NCI-H748 treated with DMSO at 0.1 percent for 48 hours (cell line): ENCODE data around the gene TFAP2E.
A peak's percentile ranks its signal among the peaks of the same experiment; 100 is the strongest.

ENCODE experiments used
- DNase-seq: peaks from one replicate; lab custom pipeline; 2025; lab: John Stamatoyannopoulos, UW

Gene TFAP2E

DNA sequence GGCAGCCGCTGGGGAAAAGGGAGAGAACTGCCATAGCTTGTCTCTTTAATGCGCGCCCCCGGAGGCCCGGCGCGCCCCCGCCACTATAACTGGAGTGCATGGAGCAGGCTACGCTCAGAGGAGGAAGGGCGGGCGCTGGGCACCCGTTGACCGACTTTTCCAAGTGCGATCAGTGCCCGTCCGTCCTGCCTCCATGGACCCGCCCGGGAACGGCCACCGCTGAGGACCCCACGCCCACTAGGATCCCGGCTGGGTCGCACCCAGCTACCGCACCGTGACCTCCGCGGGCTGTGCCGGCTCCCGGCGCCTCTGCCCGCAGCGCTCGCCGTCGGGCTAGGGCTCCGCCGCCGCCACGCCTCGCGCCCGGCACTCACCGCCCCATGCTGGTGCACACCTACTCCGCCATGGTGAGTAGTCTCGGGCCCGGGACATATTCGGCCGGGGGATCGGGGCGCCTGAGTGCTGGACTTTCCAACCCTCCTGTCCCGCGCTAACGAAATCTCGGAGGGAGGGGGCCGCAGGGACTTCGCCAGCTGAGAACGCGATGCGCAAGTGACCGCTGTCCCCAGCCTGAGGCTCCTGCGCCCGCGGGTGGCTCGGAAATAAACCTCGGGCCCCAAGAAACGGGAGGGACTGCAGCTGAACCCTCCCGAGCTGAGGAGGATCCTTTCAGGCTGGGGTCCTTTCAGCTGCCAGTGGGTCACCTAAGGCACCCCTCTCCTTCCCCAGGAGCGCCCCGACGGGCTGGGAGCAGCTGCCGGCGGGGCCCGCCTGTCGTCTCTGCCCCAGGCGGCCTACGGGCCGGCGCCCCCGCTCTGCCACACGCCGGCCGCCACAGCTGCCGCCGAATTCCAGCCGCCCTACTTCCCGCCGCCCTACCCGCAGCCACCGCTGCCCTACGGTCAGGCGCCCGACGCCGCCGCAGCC lies at the start of gene TFAP2E:
TFAP2E (plus strand) TSS at position 117 of the 927 bp plus-strand sequence; CDS start at position 381, 264 bp downstream.
- DNase-seq = no peak

DNA sequence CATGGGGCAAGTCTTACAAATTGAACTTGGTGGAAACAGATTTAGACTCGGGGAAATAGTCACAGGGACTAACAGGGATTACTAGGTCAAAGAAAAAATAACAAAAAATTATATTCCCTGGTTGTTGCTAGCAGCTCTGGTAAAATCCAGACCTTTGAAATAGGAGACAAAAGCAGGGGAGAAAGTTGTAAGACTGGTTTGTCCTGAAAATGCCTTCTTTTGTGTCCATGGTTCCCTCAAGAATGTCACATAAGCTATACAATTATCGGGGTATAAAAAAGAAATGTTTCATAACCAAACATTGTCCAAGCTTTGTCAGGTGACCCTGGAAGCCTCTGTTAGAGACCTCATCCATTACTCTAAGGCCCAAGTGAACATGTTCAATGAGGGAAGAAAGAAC lies 49.0 kb upstream of the TFAP2E start:
- DNase-seq = no peak

DNA sequence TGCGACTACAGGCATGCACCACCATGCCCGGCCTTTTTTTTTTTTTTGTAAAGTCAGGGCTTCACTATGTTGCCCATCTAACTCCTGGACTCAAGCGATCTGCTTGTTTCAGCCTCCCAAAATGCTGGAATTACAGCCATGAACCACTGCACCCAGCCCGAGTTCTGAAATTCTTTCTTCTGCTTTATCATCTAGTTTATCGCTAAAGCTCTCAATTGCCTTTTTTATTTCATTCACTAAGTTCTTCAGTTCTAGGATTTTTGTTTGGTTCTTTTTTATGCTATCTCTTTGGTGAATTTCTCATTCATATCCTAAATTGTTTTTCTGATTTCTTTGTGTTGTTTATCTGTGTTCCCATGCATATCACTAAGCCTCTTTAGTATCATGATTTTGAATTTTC lies 42.9 kb upstream of the TFAP2E start:
- DNase-seq = no peak

DNA sequence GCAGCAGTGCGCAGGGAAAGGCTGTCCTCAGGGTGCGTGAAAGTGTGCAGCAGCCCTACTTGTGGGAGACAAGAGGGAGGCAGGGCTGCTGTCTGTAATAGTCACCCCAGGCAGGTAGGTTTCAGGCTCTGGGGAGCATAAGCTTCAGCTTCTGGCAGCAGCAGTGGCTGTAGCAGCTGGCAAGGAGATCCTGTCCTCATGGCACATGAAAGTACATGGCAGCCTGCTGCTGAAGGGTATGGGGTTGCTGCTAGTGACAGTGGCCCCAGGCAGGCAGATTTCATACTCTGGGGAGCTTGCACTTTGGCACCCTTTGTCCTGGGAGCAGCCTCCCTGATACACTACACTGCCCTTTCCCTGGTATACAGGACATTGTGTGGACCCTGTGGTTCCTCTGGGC lies 42.2 kb upstream of the TFAP2E start:
- DNase-seq = no peak

DNA sequence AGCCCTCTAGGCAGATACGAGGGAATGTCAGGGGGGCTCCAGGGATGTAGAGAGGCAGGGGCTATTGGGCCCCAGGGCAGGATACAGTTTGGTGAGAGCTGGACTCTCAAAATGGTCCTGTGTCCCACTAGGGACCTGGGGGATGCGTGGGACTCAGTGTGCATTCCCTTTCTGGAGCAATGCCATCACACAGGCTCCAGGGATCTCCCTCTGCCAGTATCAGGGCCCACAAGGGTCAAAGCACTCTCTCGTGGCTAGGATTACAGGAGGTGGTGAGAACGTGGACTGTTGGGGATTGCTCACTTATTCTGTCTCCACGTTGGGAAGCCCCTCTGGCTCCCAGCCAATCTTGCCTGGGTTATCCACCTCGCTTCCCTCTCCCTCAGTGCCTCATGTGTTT lies 41.7 kb upstream of the TFAP2E start:
- no peak for DNase-seq

DNA sequence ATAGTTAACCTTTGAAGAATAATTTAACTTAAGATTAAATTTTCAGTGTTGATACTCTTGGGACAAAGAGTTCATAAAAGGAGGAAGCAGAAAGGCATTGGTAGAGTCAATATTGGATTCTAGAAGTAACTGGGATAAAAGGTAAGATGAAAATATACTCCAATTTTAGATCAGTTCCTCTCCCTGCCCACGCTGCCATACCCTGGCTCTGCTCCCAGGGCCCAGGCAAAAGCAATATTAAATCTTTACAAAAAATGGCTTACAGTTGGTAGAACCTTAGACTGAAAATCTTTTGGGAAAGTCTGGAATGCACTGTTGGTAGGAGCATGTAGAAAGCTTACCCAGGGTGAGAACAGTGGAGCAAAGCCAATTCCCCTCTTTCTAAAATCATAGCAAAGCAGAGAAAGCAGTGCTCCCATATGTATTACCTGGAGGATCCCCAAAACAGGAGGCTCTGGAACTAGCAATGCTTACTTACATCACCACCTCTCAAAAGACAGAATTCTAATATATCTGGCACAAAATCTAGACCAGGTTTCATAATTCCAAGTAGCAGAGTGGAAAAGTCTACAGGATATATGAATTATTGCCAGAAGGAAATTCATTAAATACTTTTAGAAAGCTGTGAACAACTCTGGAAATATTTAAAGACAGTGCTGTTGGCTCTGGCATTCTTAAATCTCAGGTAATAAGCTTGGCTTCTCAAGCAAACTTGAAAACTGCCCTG lies 40.5 kb upstream of the TFAP2E start:
- DNase-seq = no peak

DNA sequence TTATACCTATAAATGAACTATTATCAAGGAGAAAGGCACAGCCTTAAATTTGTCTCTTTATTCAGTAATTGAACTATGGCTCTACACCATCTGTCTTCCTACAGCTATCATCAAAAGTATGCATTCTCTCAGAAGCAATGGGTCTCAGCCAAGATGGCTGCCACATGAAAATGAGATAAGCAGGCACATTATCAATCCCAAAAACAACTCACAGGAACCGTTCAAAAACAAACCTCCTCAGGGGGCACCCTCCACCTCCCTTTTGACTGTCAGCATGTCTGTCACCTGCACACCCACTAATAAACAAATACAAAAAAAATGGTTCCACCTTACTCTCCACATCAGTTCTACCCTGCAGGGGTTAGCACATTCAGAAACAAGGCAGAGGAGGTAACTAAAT lies 39.5 kb upstream of the TFAP2E start:
- no peak for DNase-seq

DNA sequence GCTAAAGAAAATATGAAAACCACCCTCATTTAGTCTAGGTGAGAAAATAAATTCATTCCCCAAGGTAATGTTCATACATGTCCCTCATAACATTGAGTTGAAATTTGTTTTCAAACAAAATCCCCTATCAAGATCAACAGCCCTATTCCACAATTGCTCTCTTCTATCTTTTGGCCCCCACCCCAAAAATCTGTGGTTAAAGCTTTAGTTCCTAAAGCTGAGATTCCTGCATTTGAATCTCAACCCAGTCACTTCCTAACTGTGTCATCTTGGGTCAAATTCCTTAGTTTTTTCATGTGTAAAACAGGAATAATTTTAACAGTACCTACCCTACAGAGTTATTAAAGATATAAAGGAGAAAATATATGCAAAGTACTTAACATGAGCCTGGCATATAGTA lies 37.9 kb upstream of the TFAP2E start:
- no peak for DNase-seq

DNA sequence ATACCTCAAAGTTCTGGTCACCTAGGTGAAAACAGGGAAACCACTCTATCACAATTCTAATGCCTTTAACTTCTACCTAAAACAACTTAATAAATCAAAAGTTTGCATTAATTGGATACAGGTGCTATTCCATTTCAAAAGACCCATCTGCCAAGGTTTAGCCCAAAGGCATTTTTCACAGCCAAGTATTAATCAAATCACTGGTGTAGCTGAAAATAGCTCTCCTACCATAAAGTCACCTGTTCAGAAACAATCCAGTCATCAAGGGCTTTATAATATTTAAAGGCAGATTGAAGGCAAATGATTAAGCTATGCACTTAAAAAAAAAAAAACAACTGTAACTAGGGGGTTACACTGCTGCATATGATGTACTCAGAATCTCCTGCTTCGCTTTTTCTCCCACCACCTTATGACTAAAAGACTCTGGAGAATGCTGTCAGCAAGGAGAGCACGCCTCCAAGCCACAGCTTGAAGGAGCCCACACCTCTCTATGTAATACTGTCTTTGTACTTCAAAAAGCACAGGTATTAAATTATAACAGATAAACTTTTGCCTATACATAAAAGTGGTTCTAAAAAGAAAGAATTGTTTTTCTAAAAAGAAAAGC lies 36.5 kb upstream of the TFAP2E start:
- no peak for DNase-seq

DNA sequence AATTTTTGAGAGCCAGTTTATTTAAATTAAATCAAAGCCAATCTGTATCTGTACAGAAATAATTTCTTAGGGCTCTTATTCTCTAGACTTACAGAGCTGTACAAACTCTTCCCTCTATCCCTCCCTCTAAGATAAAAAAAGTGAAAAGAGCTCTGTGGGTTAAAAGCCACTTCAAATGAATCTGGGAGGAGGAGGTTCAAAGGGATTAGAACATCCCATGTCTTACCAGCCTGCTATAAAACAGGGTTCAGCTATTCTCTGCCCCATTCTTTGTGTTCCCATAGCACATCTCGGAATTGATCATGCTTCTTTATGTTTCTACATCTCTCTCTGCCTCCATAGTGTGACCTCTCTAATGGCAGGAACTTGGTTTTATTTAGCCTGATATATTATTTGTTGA lies 35.3 kb upstream of the TFAP2E start:
- DNase-seq = no peak

DNA sequence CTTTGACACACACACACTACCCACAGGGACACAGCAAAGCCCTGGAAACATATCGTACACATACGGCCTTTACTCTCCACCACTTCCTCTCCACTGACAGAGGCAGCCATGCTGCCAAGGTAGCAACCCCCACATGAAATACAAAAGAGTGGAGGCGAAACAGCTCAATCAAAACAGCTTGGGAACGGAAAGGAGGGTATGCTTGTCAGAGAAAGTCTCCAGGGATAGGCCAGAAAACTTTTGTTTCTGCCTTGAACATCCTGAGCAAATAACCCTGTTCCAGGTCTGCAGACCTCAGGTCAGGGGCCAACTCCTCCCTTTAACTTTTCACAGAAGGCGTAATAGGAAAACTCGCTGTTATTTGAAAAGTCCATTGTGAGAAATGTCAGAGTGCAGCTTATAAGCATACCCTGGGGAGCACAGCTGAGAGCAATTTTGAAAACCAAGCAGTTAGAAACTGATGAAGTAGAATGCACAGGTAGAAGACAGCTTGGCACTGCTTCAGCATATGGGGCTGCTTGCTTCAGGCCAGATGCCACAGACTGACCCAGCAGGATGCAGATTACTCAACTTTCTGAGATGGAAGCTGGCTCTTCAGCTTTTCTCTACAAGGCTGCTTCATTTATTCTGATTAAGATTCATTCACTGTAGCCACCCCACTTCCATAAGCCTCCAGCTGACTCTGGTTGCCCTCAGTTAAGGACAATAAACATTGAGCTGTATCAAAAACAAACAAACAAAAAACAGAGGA lies 33.9 kb upstream of the TFAP2E start:
- DNase-seq = no peak

DNA sequence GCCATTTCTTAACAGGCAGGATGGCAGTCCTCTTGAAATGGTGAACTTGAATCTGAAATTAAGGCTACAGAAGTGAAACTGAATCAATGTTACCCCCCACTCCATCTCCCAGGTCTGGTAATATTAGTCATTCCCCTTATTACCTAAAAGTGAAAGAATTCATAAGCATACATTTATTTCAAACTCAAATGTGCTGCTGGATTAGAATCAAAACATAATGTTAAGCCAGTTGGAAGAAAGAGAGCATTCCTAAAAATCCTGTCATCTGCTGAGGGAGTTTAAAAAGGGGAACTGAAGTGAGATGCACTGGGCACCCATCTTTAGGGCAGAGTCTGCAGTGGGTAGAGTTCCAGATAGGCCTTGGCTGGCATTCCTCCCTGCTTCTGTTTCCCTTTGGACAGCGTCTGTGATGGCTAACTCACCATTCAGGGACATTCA lies 33.3 kb upstream of the TFAP2E start:
- no peak for DNase-seq

DNA sequence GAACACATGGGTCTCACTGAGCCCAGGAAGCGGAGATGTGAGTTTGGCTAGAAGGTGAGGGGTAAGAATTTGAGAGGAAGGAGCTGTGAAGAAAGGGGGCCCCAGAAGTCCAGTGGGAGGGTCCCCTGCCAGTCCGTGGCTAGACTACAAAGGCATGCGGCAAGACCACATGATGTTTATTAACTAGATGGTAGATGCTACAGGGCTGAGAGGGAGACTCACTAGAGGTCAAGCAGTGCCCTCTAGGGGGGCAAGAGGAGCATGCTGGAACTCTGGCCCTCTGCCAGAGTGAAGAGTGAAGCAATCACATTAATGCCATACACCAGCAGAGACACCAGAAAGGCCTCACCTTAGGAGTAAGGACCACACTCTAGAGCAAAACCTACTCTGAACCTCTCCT lies 28.1 kb upstream of the TFAP2E start:
- DNase-seq = no peak

DNA sequence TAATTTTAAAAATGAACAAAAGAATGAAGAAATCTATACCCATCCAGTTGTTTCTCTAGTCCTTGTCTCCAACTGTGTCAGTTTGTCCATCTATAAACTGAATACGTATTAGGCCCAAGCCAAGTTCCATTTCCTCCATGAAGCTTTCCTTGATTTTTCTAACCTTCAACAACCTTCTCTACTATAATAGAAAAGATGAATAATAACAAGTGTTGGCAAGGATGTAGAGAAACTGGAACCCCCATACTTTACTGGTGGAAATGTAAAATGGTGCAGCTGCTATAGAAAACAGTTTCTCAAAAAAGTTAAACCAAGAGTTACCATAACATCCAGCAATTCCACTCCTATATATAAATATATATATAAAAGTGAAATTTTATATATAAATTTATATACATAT lies 26.5 kb upstream of the TFAP2E start:
- no peak for DNase-seq

DNA sequence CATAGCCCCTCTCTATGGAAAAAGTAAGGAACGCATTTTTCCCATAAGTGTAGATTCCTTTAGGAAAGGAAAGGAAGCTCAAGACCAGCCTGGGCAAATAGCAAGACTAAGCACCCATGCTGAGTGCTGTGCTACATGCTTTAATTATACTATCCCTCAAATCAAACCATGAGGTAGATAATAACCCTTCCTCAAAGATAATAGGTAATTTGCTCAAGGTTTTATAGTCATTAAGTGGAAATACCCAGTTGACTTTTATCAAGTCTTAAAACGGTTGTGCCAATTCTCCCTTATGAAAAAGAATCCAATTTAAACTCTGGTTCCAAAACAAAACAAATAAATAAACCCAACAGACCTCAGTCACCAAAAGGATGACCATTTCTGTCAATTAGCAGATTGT lies 19.3 kb upstream of the TFAP2E start:
- no peak for DNase-seq

DNA sequence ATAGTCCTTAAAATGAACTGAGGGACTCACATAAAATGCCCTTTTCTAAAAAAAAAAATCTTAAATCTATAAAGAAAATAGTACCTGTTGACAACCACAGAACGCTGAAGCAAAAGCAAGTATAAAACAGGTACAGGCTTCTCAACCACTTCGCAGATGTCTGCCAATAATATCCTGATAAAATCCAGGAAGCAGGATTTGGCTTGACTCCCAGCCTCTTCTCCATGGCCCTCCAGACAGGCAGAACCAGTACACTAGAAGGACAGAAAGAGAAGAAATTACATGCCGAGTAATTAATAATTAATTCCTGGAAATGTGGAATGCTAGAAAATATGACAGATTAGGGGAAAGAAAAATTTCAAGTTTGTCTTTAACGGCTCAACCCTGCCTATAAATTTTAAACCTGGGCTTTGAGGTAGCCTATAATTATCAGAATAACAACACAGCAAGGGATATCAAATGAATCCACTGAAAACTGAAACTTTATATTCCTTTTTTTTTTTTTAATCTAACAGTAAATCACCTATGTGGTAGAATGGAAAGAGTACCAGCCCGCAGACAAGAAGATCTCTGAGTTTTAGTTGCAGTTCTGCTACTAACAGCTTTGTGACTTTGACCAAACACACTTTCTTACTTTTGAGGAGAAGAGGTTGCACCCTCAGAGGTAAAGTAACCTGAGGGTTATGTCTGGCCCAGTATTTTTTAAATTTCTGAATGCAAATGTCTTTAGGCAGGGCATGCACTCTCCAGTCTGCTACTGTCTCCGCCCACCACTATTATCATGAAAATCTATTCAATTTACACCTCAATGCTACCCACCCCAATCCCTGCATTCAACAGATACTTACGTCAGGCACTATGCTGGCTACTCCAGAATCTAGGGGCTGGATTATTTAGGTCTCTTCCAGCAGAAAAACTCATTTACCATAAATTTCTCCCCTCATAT lies 18.6 kb upstream of the TFAP2E start:
- DNase-seq = no peak

DNA sequence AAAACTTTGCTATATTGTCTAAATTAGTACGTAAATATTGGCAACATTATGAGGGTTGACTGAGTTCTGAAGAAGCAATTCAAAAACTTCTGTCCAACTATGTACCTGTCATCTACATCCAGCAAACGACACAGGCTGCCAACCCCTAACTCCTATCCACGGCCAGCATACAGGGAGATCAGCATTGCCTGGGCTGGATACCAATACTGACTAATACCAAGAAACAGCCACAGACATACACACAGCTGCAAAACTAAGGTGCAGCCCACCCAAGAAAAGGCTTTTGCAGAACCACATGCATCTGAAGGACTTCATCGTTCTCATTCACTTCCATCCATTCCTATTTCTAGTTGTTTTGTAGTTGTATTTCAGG lies 17.9 kb upstream of the TFAP2E start:
- no peak for DNase-seq

DNA sequence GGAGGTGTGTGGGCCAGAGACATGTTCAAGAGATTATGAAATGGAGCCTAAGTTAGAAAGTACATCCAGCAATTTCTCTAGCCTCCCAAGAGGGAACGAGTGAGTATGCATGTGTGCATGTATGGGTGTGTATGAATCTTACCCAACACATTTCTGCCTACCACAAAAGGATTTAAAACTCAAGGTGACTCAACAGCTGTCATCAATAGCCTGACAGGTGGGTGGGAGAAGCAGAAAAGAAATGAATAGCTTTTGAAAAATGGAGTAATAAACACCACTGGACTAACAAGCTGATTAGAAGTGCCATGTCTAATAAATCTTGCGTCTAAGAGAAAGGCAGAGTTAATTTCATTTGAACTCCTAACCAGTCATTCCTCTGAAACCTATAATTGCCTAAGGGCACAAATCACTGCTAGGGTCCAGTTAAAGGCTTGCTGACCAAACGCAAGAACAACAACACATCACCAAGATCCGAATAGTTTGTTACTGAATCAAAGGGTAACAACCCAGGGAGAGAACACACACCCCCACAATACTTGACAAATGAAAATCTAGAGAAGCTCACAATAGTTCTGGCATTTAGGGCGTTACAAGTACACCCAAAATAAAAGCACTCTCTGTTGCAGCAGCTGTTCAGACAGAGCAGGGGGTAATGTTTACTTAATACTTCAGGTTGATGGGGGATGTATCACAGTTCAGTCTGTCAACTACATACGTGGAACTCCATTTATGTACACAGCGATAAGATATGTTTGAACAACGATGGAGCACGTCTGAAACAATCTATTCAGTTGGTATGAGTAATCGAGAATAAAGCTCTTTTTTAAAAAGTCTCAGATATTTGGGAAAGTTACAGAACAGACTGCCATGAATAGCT lies 17.3 kb upstream of the TFAP2E start:
- DNase-seq = peak; percentile 87

DNA sequence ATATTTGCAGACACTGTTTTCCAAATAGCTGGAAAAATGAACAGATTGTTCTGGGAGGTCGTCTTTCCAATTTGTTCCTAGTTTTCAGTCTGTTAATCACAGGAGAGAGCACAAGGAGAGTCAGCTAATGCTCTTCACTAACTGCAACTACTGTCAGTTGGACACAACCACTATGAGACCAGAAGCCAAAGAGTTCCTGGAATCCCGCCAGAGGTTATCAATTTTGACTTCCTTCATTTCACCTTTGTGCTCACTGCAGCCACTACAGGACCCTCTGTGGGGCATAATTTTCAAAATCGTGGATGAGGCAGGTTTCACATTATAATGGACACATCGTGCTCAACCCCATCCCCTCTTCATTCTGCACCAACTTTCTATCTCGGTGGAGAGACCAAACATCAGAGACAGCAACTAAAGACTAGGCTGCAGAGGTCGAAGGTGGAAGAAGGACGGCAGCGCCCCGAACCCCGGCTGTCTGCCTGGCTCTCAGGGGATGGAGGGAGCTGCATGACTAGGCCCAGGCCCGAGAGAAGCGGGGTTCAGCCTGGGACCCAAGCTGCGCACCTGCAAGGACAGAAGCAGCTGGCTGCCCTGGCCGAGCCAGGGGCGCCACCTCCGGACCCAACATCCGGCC lies 16.5 kb upstream of the TFAP2E start:
- DNase-seq = no peak
